BLaER1 treated with 17β-estradiol and CSF1 and Interleukin-3, amounts not matched to agents 10 nM and 100 nM (cell line): ENCODE measurements around the gene MTERF1.

Source experiments
- H3K27ac ChIP-seq, 11 experiments: shearing (Covaris generic); formaldehyde crosslinking; 2 replicates each; pipeline ENCODE4 v1.8.1; 2022
- H3K27me3 ChIP-seq, 11 experiments: shearing (Covaris generic); formaldehyde crosslinking; 2 replicates each; pipeline ENCODE4 v1.8.1; 2022
- H3K36me3 ChIP-seq, 11 experiments: shearing (Covaris generic); formaldehyde crosslinking; 2 replicates each; pipeline ENCODE4 v1.8.1; 2022
- H3K4me1 ChIP-seq, 10 experiments: shearing (Covaris generic); formaldehyde crosslinking; 2 replicates each; pipeline ENCODE4 v1.8.1; 2022
- H3K4me2 ChIP-seq, 11 experiments: shearing (Covaris generic); formaldehyde crosslinking; 2 replicates each; pipeline ENCODE4 v1.8.1; 2022
- H3K4me3 ChIP-seq, 10 experiments: shearing (Covaris generic); formaldehyde crosslinking; 2 replicates each; pipeline ENCODE4 v1.8.1; 2022
- H3K9ac ChIP-seq, 11 experiments: shearing (Covaris generic); formaldehyde crosslinking; 2 replicates each; pipeline ENCODE4 v1.8.1; 2022
- H3K9me3 ChIP-seq, 11 experiments: shearing (Covaris generic); formaldehyde crosslinking; replicated peaks in 1 of 11; 2 replicates each; pipeline ENCODE4 v1.8.1; 2022
- H4K20me1 ChIP-seq, 11 experiments: shearing (Covaris generic); formaldehyde crosslinking; 2 replicates each; pipeline ENCODE4 v1.8.1; 2022
- Cebpa-rat ChIP-seq, 11 experiments: shearing (Covaris generic); IDR thresholded peaks; 2 replicates each; pipeline ENCODE4 v1.8.1; 2022

Gene MTERF1, protein sequence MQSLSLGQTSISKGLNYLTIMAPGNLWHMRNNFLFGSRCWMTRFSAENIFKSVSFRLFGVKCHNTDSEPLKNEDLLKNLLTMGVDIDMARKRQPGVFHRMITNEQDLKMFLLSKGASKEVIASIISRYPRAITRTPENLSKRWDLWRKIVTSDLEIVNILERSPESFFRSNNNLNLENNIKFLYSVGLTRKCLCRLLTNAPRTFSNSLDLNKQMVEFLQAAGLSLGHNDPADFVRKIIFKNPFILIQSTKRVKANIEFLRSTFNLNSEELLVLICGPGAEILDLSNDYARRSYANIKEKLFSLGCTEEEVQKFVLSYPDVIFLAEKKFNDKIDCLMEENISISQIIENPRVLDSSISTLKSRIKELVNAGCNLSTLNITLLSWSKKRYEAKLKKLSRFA

DNA sequence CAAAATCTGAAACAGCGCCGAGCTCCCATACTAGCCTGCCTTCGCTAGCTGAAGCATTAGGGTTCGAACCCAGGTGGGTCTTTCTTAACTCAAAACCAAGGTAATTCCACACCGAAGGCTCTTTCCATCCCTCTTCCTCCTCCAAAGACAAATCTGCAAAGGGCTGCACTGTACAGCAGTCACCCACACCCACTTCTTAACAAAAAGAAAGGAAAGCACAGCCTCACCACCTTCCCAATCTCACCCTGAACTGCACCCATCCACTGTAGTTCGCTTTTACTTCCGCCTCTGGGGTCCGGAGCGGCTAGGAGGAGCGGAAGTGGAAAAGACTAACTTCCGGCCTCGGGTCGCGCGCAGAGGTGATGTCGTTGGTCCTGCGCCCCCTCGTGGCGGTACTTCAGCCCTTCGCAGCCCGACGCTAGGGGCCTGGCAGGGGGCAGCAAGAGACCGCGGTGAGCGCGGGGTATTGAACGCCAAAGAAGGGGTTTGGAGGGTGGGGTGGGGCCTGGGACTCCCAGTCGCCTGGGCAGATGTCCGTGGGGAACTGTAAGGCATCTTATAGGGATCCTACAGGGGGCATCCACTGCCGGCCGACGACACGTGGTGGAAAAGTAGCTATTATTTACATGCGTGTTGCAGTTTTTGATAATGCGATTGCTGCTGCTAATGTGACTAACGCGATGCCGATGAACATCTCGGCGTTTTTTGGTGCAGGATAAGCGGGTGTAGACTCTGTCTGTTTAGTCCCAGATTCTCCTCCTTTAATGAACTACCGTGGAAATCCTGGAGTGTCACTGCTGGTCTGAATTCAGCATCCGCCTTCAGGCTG is at the start of gene MTERF1:
TSS of gene MTERF1 (minus strand) at position 290 of the 829 bp plus-strand sequence. CDS start 619 bp downstream, outside the sequence.
- H3K4me1 ChIP-seq = peaks cover 12 to 38% (median 15%) of the 10 kb centered on the region in 10 experiments; a peak in 16 of 20 replicates
- H3K9ac ChIP-seq = peak within 1 kb of the TSS; percentile 77 to 88 (median 82)
- peak within 1 kb of the TSS; percentile 73 to 88 (median 81) for H3K27ac ChIP-seq
- H3K4me3 ChIP-seq = peak within 1 kb of the TSS; percentile 74 to 93 (median 82)
- H3K4me2 ChIP-seq = peak within 1 kb of the TSS; percentile 75 to 91 (median 87)
- no peak for TF ChIP-seq Cebpa-rat (IDR thresholded peaks at IDR 0.05)
- no peaks in the 10 kb centered on the region for H3K27me3 ChIP-seq
- peaks cover 0 to 14% (median 7%) of the 10 kb centered on the region in 11 experiments; a peak in 15 of 22 replicates for H3K9me3 ChIP-seq
- no peaks in the 10 kb centered on the region for H4K20me1 ChIP-seq
- H3K36me3 ChIP-seq = peaks cover 24 to 37% (median 30%) of the 10 kb centered on the region in 11 experiments

DNA sequence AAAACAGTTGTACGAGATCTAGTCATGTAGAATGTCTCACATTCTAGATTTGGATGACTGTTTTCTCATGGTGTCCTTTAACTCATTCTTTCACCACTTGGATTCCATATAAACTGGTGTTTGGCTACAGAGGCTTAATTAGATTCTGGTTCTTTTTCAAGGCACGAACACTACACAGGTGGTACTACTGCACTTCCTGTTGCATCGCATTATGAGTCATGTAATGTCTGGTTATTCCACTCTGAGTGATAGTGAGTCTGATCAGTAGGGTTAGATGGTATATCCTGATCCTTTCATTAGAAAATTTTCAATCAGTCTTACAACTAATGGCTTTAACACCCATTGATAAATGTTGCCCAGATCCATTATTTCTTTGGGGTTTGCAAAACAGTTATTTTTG is 49.0 kb upstream of the MTERF1 start:
- no peak for TF ChIP-seq Cebpa-rat (IDR thresholded peaks at IDR 0.05)
- Histone ChIP-seq H3K36me3 (no peaks in the 10 kb centered on the region), H4K20me1 (no peaks in the 10 kb centered on the region), H3K4me2 (no peak overlapping the region), H3K27ac (no peak overlapping the region), H3K4me1 (no peaks in the 10 kb centered on the region), H3K27me3 (no peaks in the 10 kb centered on the region), H3K4me3 (no peak overlapping the region), H3K9me3 (0 out of 22 replicates have a peak, but pooled peaks cover 0 to 4% (median 0%) of the 10 kb centered on the region in 11 experiments), H3K9ac (no peak overlapping the region)

DNA sequence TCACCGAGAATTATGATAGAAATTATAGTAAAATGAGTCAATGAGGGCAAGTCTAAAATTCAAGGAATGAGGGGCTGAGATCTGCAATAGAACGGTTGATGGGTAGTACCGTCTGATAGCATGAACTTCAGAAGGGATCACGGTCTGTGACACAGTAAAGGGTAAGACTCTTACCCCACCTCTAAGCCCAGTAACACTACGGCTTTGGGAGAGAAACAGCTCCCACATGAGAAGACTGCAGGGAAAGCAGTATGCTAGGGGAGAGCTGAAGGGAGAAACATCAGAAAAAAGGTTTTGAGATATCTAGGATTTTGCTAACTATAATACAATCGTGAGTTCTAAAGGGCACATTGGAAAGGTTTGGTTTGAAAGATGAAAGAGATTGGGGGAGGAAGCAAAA is 47.4 kb upstream of the MTERF1 start:
- 0 out of 22 replicates have a peak, but pooled peaks cover 0 to 4% (median 0%) of the 10 kb centered on the region in 11 experiments for H3K9me3 ChIP-seq
- TF ChIP-seq Cebpa-rat (IDR thresholded peaks at IDR 0.05) = no peak
- H4K20me1 ChIP-seq = no peaks in the 10 kb centered on the region
- no peak overlapping the region for H3K4me3 ChIP-seq
- no peak overlapping the region for H3K4me2 ChIP-seq
- no peak overlapping the region for H3K27ac ChIP-seq
- no peaks in the 10 kb centered on the region for H3K36me3 ChIP-seq
- H3K9ac ChIP-seq = no peak overlapping the region
- H3K27me3 ChIP-seq = no peaks in the 10 kb centered on the region
- no peaks in the 10 kb centered on the region for H3K4me1 ChIP-seq

DNA sequence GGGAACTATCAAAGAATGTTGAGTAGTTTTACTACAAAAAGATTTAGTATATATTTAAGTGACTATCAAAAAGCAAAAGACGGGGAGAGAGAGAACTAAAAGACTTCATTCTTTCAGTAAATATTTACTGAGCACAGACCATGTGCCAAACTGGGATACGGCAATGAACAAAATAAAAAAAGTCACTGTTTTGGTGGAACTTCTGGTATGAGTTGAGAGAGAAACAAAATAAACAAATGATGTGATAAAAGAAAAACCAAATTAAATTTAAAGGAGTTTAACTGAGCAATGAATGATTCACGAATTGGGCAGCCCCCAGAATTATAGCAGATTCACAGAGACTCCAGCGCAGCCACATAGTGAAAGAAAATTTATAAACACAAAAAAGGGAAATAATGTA is 42.4 kb upstream of the MTERF1 start:
- no peaks in the 10 kb centered on the region for H3K4me1 ChIP-seq
- H3K9ac ChIP-seq = no peak overlapping the region
- no peak overlapping the region for H3K4me3 ChIP-seq
- H3K36me3 ChIP-seq = no peaks in the 10 kb centered on the region
- H3K27me3 ChIP-seq = no peaks in the 10 kb centered on the region
- TF ChIP-seq Cebpa-rat (IDR thresholded peaks at IDR 0.05) = no peak
- H3K27ac ChIP-seq = no peak overlapping the region
- 0 out of 22 replicates have a peak, but pooled peaks cover 0 to 4% (median 0%) of the 10 kb centered on the region in 11 experiments for H3K9me3 ChIP-seq
- no peak overlapping the region for H3K4me2 ChIP-seq
- no peaks in the 10 kb centered on the region for H4K20me1 ChIP-seq

DNA sequence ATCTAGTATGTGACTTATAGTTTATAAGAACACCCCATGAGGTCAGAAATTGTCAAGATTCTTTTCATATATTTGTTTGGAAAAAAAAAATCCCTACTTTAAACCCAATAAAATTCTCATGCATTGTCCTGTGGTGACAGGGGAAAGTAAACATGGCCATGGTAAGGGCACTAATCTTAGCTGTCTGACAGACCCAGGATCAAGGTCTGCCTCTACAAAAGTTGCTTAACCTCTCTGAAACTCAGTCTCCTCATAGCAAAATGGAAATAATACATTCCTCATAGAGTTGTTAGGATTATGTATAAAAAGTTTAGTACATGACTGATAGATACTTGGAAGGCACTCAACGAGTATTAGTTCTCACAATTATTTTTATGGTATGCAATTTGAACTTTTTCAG is 37.9 kb upstream of the MTERF1 start:
- Histone ChIP-seq H3K27me3 (no peaks in the 10 kb centered on the region), H3K4me3 (no peak overlapping the region), H3K36me3 (no peaks in the 10 kb centered on the region), H3K9me3 (no peaks in the 10 kb centered on the region), H3K4me1 (peaks cover 0 to 26% (median 0%) of the 10 kb centered on the region in 10 experiments; a peak in 5 of 20 replicates), H3K9ac (no peak overlapping the region), H3K27ac (no peak overlapping the region), H4K20me1 (no peaks in the 10 kb centered on the region), H3K4me2 (no peak overlapping the region)
- no peak for TF ChIP-seq Cebpa-rat (IDR thresholded peaks at IDR 0.05)

DNA sequence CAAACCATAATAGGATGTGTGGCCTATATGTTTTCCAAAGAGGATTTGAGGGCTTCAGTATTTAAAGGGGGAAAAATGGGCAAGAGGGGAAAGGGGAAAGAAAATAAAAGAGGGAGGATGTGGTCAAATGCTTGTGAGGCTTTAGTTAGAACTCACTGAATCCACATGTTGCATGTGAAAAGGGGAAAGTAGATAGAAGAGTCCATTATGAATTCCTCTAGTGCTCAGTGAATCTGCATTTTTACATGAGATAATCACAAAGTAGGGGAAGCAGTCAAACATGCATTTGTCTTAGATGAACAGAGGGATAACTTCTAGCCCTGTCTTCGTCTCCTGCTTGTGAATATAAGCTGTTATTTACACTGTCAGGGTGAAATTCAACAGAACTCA is 35.5 kb upstream of the MTERF1 start:
- Histone ChIP-seq H3K4me3 (no peak overlapping the region), H3K36me3 (no peaks in the 10 kb centered on the region), H3K4me2 (peak overlapping the region in 2 of 11 experiments; percentile 32 to 33; a peak in 2 of 22 replicates), H4K20me1 (no peaks in the 10 kb centered on the region), H3K4me1 (peaks cover 0 to 49% (median 4%) of the 10 kb centered on the region in 10 experiments; a peak in 9 of 20 replicates), H3K27ac (no peak overlapping the region), H3K27me3 (no peaks in the 10 kb centered on the region), H3K9ac (no peak overlapping the region), H3K9me3 (no peaks in the 10 kb centered on the region)
- no peak for TF ChIP-seq Cebpa-rat (IDR thresholded peaks at IDR 0.05)

DNA sequence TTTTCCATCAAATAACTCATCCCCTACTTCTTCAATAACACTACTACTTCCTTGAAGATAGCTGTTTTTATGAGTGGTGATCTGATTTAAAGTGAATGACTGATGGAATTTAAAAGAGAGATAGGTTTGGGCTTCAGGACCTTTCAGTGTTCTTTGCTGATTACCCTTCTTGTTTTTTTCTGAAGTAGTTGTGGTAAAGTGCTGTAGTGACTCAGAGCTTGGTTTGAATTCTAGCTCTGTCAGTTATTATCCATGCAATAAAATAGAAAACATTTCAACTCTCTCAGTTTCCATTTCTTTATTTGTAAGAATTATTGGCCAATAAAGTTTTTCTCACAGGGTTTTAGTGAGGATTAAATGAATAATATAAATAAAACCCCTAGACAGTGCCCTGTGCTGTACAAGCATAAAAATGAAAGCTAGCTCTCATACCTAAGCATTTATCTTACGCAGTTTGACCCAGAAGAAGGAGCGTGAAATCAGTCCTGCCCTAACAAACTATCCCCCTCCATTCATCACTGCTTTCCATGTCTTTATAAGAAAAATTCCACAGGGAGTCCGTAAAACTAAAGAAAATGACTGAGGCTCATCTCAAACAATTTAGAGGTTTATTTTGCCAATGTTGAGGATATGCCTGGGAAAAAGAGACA is 35.0 kb upstream of the MTERF1 start:
- Histone ChIP-seq H3K4me2 (peak overlapping the region in 2 of 11 experiments; percentile 29 to 32; a peak in 2 of 22 replicates), H3K4me1 (peaks cover 0 to 54% (median 4%) of the 10 kb centered on the region in 10 experiments; a peak in 9 of 20 replicates), H3K9me3 (no peaks in the 10 kb centered on the region), H3K9ac (no peak overlapping the region), H3K36me3 (no peaks in the 10 kb centered on the region), H3K27me3 (no peaks in the 10 kb centered on the region), H3K27ac (no peak overlapping the region), H3K4me3 (no peak overlapping the region), H4K20me1 (no peaks in the 10 kb centered on the region)
- TF ChIP-seq Cebpa-rat (IDR thresholded peaks at IDR 0.05) = no peak

DNA sequence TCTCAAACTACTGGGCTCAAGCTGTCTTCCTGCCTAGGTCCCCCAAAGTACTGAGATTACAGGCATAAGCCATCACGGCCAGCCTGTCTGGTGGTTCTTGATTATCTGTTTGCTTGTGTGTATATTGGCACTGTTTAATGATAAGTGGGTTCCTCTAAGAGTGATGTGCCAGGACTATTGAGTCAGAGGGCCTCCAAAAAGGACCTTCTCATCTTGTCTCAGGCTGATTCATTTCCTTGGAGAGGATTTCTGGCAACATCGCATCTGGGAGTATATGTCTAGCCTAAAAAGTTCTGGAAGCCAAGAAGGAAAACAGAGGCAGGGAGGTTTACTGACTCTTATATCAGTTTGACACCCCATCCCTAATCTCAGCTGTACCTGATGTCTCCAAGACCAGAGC is 33.1 kb upstream of the MTERF1 start:
- H3K9me3 ChIP-seq = no peaks in the 10 kb centered on the region; a peak in 1 of 22 replicates
- peak overlapping the region in 4 of 11 experiments; percentile 5 to 91 (median 51); a peak in 4 of 22 replicates for H3K4me2 ChIP-seq
- TF ChIP-seq Cebpa-rat (IDR thresholded peaks at IDR 0.05) = no peak
- no peak overlapping the region for H3K4me3 ChIP-seq
- H3K27me3 ChIP-seq = no peaks in the 10 kb centered on the region
- H4K20me1 ChIP-seq = no peaks in the 10 kb centered on the region
- no peak overlapping the region for H3K27ac ChIP-seq
- H3K9ac ChIP-seq = no peak overlapping the region
- no peaks in the 10 kb centered on the region for H3K36me3 ChIP-seq
- peaks cover 0 to 66% (median 6%) of the 10 kb centered on the region in 10 experiments; a peak in 10 of 20 replicates for H3K4me1 ChIP-seq
